Activated gamma-delta T cell (primary cell): ENCODE measurements around the gene HSBP1L1.
A peak's percentile ranks its signal among the peaks of the same experiment; 100 is the strongest.

Source experiments
- DNase-seq: peaks from one replicate; lab custom pipeline; 2025; lab: John Stamatoyannopoulos, UW

Gene HSBP1L1

GRCh38 chr18:79961527-79962291, 2.7 kb upstream of the HSBP1L1 start:
- DNase-seq = no peak

- no peak for DNase-seq
These were observed 2.1 kb upstream of the HSBP1L1 start for GRCh38 chr18:79962311-79962710.

GRCh38 chr18:79962835-79963657, 1.4 kb upstream of the HSBP1L1 start:
- DNase-seq = peak; percentile 42

- DNase-seq = no peak
These were observed 649 bp upstream of the HSBP1L1 start for GRCh38 chr18:79963658-79964329.

GRCh38 chr18:79965119-79965902, 868 bp downstream of the HSBP1L1 start:
- no peak for DNase-seq

- no peak for DNase-seq
These were observed 6.1 kb downstream of the HSBP1L1 start for GRCh38 chr18:79970419-79971133.

- DNase-seq = no peak
These were observed 6.9 kb downstream of the HSBP1L1 start for GRCh38 chr18:79971211-79971952.

GRCh38 chr18:79971986-79972385, 7.5 kb downstream of the HSBP1L1 start:
- DNase-seq = no peak

- DNase-seq = no peak
These were observed 8.3 kb downstream of the HSBP1L1 start for GRCh38 chr18:79972720-79973119.

GRCh38 chr18:79973517-79973916, 9.1 kb downstream of the HSBP1L1 start:
- no peak for DNase-seq

- DNase-seq = no peak
These were observed 9.7 kb downstream of the HSBP1L1 start for GRCh38 chr18:79974025-79974654.

GRCh38 chr18:79975043-79975442, 10.6 kb downstream of the HSBP1L1 start:
- DNase-seq = no peak

- no peak for DNase-seq
These were observed 11.7 kb downstream of the HSBP1L1 start for GRCh38 chr18:79975985-79976680.

GRCh38 chr18:79979843-79980242, 15.4 kb downstream of the HSBP1L1 start:
- DNase-seq = no peak

- DNase-seq = no peak
These were observed 16.1 kb downstream of the HSBP1L1 start for GRCh38 chr18:79980585-79980984.

GRCh38 chr18:79982736-79983135, 18.3 kb downstream of the HSBP1L1 start:
- no peak for DNase-seq

GRCh38 chr18:79983253-79983652, 18.8 kb downstream of the HSBP1L1 start:
- DNase-seq = no peak

- no peak for DNase-seq
These were observed 19.4 kb downstream of the HSBP1L1 start for GRCh38 chr18:79983793-79984192.

GRCh38 chr18:79985172-79985571, 20.7 kb downstream of the HSBP1L1 start:
- DNase-seq = no peak
